Endothelial cell of umbilical vein (primary cell): Measurements from ENCODE around the gene ALK. TPM values are rescaled to one million over a fixed set of nuclear protein-coding genes. Genes with fewer than 3 reads are reported as not detected.

Source experiments
- BruUV-seq: library from RNA; stranded (reverse); fragments of 400-500 nt; replicated peaks from 2 replicates; lab custom pipeline; 2021; lab: Mats Ljungman, UMichigan
- CTCF ChIA-PET: fragments of 300-600, 350-600 bp; sonication (Branson Sonifier 250); formaldehyde crosslinking; loops from one replicate; lab custom pipeline; 2021; ENCODE audit warnings: antibody characterized with exemption, inconsistent platforms; lab: Charles Lee
- POLR2A ChIA-PET: fragments of 300-600, 350-600 bp; sonication (Branson Sonifier 250); formaldehyde crosslinking; loops from one replicate; lab custom pipeline; 2021; ENCODE audit warnings: antibody characterized with exemption, inconsistent platforms; lab: Charles Lee
- DNase-seq: peaks from one replicate; pipeline ENCODE4 v3.0.0-alpha.2; 2011; ENCODE audit warnings: low read depth, low spot score
- FAIRE-seq: peaks from 2 replicates; lab custom pipeline; 2011; peaks lifted over from hg19 to GRCh38; lab: Jason Lieb, UNC
- H2AFZ ChIP-seq: 2 replicates; pipeline ENCODE4 v1.6.0; 2012; ENCODE audit warnings: low read depth, low read length, control low read depth, inconsistent platforms
- H3K27ac ChIP-seq: 2 replicates; pipeline ENCODE4 v1.5.1; 2011; ENCODE audit warnings: low read depth, mild to moderate bottlenecking, control low read depth, low read length, moderate library complexity; ENCODE audit not compliant: insufficient read depth
- H3K27me3 ChIP-seq, 2 experiments: 2 replicates each; pipeline versions ENCODE4 v1.6.0 to v1.6.1; 2011; ENCODE audit warnings: low read length in 2 of 2, mixed read lengths in 1 of 2; ENCODE audit not compliant: control insufficient read depth in 2 of 2, insufficient read depth in 2 of 2
- H3K36me3 ChIP-seq, 2 experiments: 2 replicates in 1 of 2; 3 replicates in 1 of 2; pipeline ENCODE4 v1.5.1; 2011; ENCODE audit warnings: low read length in 2 of 2, mild to moderate bottlenecking in 1 of 2, moderate library complexity in 1 of 2; ENCODE audit not compliant: control insufficient read depth in 2 of 2, insufficient read depth in 2 of 2; ENCODE audit errors: extremely low read depth in 1 of 2
- H3K4me1 ChIP-seq: 3 replicates; pipeline ENCODE4 v1.5.1; 2011; ENCODE audit warnings: mild to moderate bottlenecking, low read length; ENCODE audit not compliant: control insufficient read depth, insufficient read depth; ENCODE audit errors: extremely low read depth
- H3K4me2 ChIP-seq: 2 replicates; pipeline ENCODE4 v1.6.1; 2011; ENCODE audit warnings: low read length, control low read depth, mixed read lengths; ENCODE audit not compliant: insufficient read depth
- H3K4me3 ChIP-seq, 3 experiments: fragments of 200-600 bp in 1 of 3; sonication (generic), shearing (Covaris generic) in 1 of 3; replicated peaks in 1 of 3; 2 replicates each; pipeline ENCODE4 v1.5.1; 2011 to 2016; ENCODE audit warnings: control low read depth in 3 of 3, low read length in 3 of 3, mild to moderate bottlenecking in 2 of 3, inconsistent platforms in 1 of 3, low read depth in 1 of 3, moderate library complexity in 1 of 3; ENCODE audit not compliant: insufficient read depth in 1 of 3
- H3K79me2 ChIP-seq: 2 replicates; pipeline ENCODE4 v1.6.0; 2012; ENCODE audit warnings: low read length, inconsistent platforms; ENCODE audit not compliant: control insufficient read depth, insufficient read depth
- H3K9ac ChIP-seq: replicated peaks from 2 replicates; pipeline ENCODE3; 2011; ENCODE audit warnings: low read length, control low read depth; ENCODE audit not compliant: insufficient read depth; ENCODE audit errors: extremely low read depth
- H3K9me1 ChIP-seq: replicated peaks from 3 replicates; pipeline ENCODE4 v1.6.0; 2011; ENCODE audit warnings: mild to moderate bottlenecking, low read length; ENCODE audit not compliant: control insufficient read depth, insufficient read depth; ENCODE audit errors: extremely low read depth
- H3K9me3 ChIP-seq: replicated peaks from 2 replicates; pipeline ENCODE4 v1.5.1; 2012; ENCODE audit warnings: low read length, inconsistent platforms; ENCODE audit not compliant: control insufficient read depth, insufficient read depth
- H4K20me1 ChIP-seq: replicated peaks from 2 replicates; pipeline ENCODE3; 2011; ENCODE audit warnings: mild to moderate bottlenecking, low read length; ENCODE audit not compliant: control insufficient read depth, insufficient read depth; ENCODE audit errors: extremely low read depth
- CTCF ChIP-seq, 2 donors: IDR thresholded peaks; 1 replicate in 1 of 2; 2 replicates in 1 of 2; pipeline ENCODE4 v1.5.1; 2011; ENCODE audit warnings: low read length in 2 of 2, mild to moderate bottlenecking in 2 of 2, moderate library complexity in 2 of 2, control low read depth in 1 of 2, inconsistent platforms in 1 of 2, low read depth in 1 of 2; ENCODE audit not compliant: insufficient read depth in 1 of 2; ENCODE audit errors: extremely low read depth in 1 of 2
- EZH2 ChIP-seq: IDR thresholded peaks from 2 replicates; pipeline ENCODE4 v1.6.1; 2012; ENCODE audit warnings: borderline replicate concordance, low read depth, mild to moderate bottlenecking, moderate library complexity, low read length, inconsistent platforms; ENCODE audit not compliant: severe bottlenecking
- FOS ChIP-seq: IDR thresholded peaks from 2 replicates; pipeline ENCODE4 v1.6.1; 2011; ENCODE audit warnings: mild to moderate bottlenecking, low read length, moderate library complexity, borderline replicate concordance; ENCODE audit not compliant: insufficient read depth
- GATA2 ChIP-seq: IDR thresholded peaks from 2 replicates; pipeline ENCODE4 v1.7.0; 2011; ENCODE audit warnings: low read depth, mild to moderate bottlenecking, moderate library complexity, mixed read lengths, low read length; ENCODE audit not compliant: insufficient read length, insufficient read depth
- JUN ChIP-seq: IDR thresholded peaks from 2 replicates; pipeline ENCODE4 v1.6.1; 2011; ENCODE audit warnings: borderline replicate concordance, low read depth; ENCODE audit not compliant: insufficient read length, insufficient read depth
- MAX ChIP-seq: IDR thresholded peaks from 2 replicates; pipeline ENCODE4 v1.6.1; 2011; ENCODE audit not compliant: insufficient read depth, insufficient read length
- MYC ChIP-seq: IDR thresholded peaks from one replicate; pipeline ENCODE4 v1.6.1; 2011; ENCODE audit warnings: mild to moderate bottlenecking, low read depth, low read length
- POLR2A ChIP-seq: IDR thresholded peaks from 2 replicates; pipeline ENCODE4 v1.6.1; 2012; ENCODE audit warnings: low read depth, mild to moderate bottlenecking, control low read depth, low read length
- POLR2AphosphoS5 ChIP-seq: IDR thresholded peaks from 2 replicates; pipeline ENCODE4 v1.6.1; 2012; ENCODE audit warnings: low read depth, mild to moderate bottlenecking, control low read depth, low read length, moderate library complexity; ENCODE audit not compliant: insufficient read depth
- dilution Hi-C: fragments of 300-500 bp; cut with MboI; formaldehyde crosslinking; loops from one replicate; pipeline ENCODE4 v1.15.0; 2019; ENCODE audit warnings: low sequenced_read_pairs; ENCODE audit not compliant: extremely low pct_ligation_motif_present
- intact Hi-C: fragments of 100-400 bp; cut with micrococcal nuclease; formaldehyde crosslinking; loops from one replicate; pipeline ENCODE4 v1.10.0; 2022
- polyA plus RNA-seq, 4 experiments: library from polyadenylated mRNA; depleted of rRNA in 3 of 4; stranded (reverse) in 3 of 4; unstranded in 1 of 4; fragments of >200 nt; gene quantifications; 2 replicates each; pipeline versions ENCODE4 v1.2.1 to v1.2.3, GENCODE V29; 2011 to 2012; ENCODE audit warnings: missing spikeins in 1 of 4
- total RNA-seq: library from RNA; stranded (reverse); gene quantifications from 2 replicates; pipeline ENCODE4 v1.2.3, GENCODE V29; 2021

ALK gene
- total and polyA plus RNA-seq, 2 donors (not counting 3 experiments of a cell fraction or from before 2014, with no cell fraction given), result not detected

GRCh38 chr2:29643196-29643595 lies 278.2 kb downstream of the ALK start:
- H4K20me1 ChIP-seq, result no peaks in the 10 kb centered on the region
- no peaks in the 10 kb centered on the region for H3K36me3 ChIP-seq
- H3K27me3 ChIP-seq, result no peaks in the 10 kb centered on the region
- CTCF ChIA-PET, result no interaction called here
- no peaks in the 10 kb centered on the region for H3K9me3 ChIP-seq
- intact Hi-C loops (no loop called here), dilution Hi-C loops (no loop called here)
- no peak for TF ChIP-seq CTCF (IDR thresholded peaks at IDR 0.05; ENCODE audit: extremely low read depth in 1 of 2, insufficient read depth in 1 of 2, low read depth in 1 of 2, low read length in 2 of 2)
- no peak for TF ChIP-seq POLR2A
- no peak for TF ChIP-seq MYC
- TF ChIP-seq POLR2AphosphoS5, result no peak
- no peak for TF ChIP-seq GATA2
- TF ChIP-seq FOS, result no peak
- no peak for TF ChIP-seq MAX
- no peak for TF ChIP-seq EZH2
- TF ChIP-seq JUN, result no peak
- no peak overlapping the region for H3K27ac ChIP-seq
- no peak overlapping the region for H3K4me3 ChIP-seq
- H2AFZ ChIP-seq, result no peak overlapping the region
- DNase-seq, result no peak
- FAIRE-seq, result no peak
- no TSS peak for BruUV-seq
- H3K4me1 ChIP-seq, result no peaks in the 10 kb centered on the region
- H3K9ac ChIP-seq, result no peak overlapping the region
- H3K4me2 ChIP-seq, result no peak overlapping the region
- POLR2A ChIA-PET, result no interaction called here
- H3K9me1 ChIP-seq, result no peaks in the 10 kb centered on the region
- H3K79me2 ChIP-seq, result no peaks in the 10 kb centered on the region
